MG63 (cell line): ENCODE measurements around the gene MNT. TPM values are rescaled to one million over a fixed set of nuclear protein-coding genes. Genes with fewer than 3 reads are reported as not detected.

ENCODE experiments used
- DNase-seq: peaks from one replicate; pipeline ENCODE4 v3.0.0-alpha.2; 2020
- H3K27me3 ChIP-seq: fragments of 250-450 bp; sonication (Bioruptor Pico); 2 replicates; pipeline ENCODE4 v1.5.1; 2020; ENCODE audit warnings: mild to moderate bottlenecking, moderate library complexity
- H3K36me3 ChIP-seq: fragments of 250-450 bp; sonication (Bioruptor Pico); 2 replicates; pipeline ENCODE4 v1.5.1; 2020; ENCODE audit warnings: mild to moderate bottlenecking, moderate library complexity
- H3K4me3 ChIP-seq: fragments of 250-450 bp; sonication (Bioruptor Pico); 2 replicates; pipeline ENCODE4 v1.5.1; 2020; ENCODE audit warnings: mild to moderate bottlenecking, moderate library complexity
- H3K9me3 ChIP-seq: fragments of 250-450 bp; sonication (Bioruptor Pico); 2 replicates; pipeline ENCODE4 v1.5.1; 2020; ENCODE audit warnings: mild to moderate bottlenecking, moderate library complexity
- total RNA-seq: library from RNA; depleted of rRNA; stranded (reverse); fragments of >200 nt; shearing (Covaris generic); gene quantifications from 2 replicates; pipeline ENCODE4 v1.2.3, GENCODE V29; 2014; ENCODE audit warnings: low replicate concordance

Gene MNT
- total RNA-seq, 1 experiment from 2014 or later = 1.4 TPM

DNA sequence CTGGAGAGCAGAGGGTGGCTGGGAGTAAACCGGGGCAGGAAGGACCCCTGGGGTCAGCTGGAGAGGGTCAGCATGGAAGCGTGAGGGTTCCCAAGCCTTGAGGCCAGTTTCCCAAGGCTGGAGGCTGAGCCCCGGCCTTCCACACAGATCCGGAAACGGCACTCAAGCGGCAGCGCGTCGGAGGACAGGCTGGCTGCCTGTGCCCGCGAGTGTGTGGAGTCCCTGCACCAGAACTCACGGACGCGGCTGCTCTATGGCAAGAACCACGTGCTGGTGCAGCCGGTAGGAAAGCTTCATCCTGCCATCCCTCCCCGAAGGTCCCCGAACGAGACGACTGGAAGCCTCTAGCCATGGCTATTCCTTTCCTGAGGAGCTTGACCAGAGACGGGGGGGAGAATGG, 37.5 kb downstream of the MNT start:
- H3K27me3 ChIP-seq = no peaks in the 10 kb centered on the region
- H3K4me3 ChIP-seq = no peak overlapping the region
- no peak for DNase-seq
- no peaks in the 10 kb centered on the region for H3K36me3 ChIP-seq
- H3K9me3 ChIP-seq = no peaks in the 10 kb centered on the region

DNA sequence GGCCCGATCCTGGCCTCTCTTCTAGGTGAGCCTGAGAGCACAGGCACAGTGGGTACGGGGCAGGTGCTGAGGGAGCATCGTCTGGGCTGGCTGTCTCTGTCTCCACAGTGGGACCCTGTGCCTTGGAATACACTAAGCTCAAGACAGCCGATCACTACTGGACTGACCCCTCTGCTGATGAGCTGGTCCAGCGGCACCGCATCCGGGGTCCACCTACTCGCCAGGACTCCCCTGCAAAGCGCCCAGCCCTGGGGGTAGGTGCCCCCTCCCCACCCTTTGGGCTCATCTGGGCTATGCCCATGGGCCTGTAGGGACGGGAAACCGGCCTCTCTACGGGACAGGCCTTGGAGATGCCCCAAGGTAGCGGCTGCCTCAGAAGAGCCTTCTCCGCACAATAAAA, 38.0 kb downstream of the MNT start:
- Histone ChIP-seq H3K36me3 (no peaks in the 10 kb centered on the region), H3K9me3 (no peaks in the 10 kb centered on the region), H3K27me3 (no peaks in the 10 kb centered on the region), H3K4me3 (no peak overlapping the region)
- no peak for DNase-seq

DNA sequence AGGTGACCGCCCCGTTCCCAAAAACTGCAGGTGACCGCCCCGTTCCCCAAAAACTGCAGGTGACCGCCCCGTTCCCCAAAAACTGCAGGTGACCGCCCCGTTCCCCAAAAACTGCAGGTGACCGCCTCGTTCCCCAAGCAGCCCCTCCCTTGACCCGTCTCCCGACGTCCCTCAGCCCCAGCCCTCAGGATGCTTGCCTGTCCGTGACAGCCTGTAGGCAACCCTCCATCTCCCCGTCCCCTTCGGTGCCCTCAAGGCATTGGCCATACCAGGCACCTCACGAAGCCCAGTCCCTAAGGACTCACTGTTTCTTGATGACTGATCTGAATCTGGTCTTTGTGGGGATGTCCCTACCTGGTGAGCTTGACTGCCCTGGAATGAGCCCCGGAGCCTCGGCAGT, 38.4 kb downstream of the MNT start:
- H3K4me3 ChIP-seq = no peak overlapping the region
- no peak for DNase-seq
- no peaks in the 10 kb centered on the region for H3K27me3 ChIP-seq
- no peaks in the 10 kb centered on the region for H3K36me3 ChIP-seq
- no peaks in the 10 kb centered on the region for H3K9me3 ChIP-seq

DNA sequence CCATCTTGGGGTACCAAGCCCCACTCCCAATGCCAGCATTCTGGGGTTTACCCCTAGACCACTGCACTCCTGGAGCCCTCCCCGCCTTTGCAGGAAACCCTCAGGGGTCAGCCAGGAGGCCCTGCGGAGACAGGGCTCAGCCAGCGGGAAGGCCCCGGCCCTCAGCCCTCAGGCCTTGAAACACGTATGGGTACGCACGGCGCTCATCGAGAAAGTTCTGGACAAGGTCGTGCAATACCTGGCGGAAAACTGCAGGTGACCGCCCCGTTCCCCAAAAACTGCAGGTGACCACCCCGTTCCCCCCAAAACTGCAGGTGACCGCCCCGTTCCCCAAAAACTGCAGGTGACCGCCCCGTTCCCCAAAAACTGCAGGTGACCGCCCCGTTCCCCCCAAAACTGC, 38.8 kb downstream of the MNT start:
- no peak for DNase-seq
- H3K36me3 ChIP-seq = no peaks in the 10 kb centered on the region

DNA sequence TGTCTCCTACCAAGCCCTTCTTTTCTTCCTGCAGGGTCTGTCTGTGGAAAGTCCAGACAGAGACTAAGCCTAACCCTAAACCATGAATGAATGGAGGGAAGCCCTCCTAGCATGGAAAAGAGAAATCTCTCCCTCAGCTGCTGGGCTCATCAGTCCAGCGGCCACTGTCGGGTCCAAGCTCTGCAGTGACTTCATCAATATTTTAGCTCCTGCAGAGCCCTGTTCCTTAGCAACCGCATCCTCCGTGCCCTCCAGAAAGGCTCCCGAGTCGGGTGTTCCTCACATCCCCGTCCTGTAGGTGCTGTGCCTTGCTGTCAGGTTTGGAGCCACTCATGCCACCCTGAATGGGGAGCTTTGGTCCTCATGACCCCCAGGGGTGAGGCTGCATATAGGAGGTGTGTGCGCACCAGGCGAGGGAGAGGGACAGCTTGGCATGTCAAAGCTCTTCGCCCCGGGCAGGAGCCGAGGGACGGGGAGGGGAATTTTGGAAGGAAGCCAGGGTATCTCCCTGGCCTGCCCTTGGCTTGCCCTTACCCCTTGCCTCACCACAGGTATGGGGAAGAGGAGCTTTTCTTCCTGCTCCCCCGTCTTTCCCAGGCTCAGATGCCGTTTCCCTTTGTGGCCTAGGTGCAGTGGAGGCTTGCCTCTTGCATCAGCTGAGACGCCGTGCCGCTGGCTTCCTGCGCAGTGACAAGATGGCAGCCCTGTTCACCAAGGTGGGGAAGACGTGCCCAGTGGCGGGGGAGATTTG, 39.7 kb downstream of the MNT start:
- H3K9me3 ChIP-seq = no peaks in the 10 kb centered on the region
- no peak overlapping the region for H3K4me3 ChIP-seq
- DNase-seq = no peak
- H3K36me3 ChIP-seq = no peaks in the 10 kb centered on the region
- no peaks in the 10 kb centered on the region for H3K27me3 ChIP-seq

More for the DNA sequence above, 38.8 kb downstream of the MNT start:
- no peaks in the 10 kb centered on the region for H3K27me3 ChIP-seq
- no peak overlapping the region for H3K4me3 ChIP-seq
- H3K9me3 ChIP-seq = no peaks in the 10 kb centered on the region

DNA sequence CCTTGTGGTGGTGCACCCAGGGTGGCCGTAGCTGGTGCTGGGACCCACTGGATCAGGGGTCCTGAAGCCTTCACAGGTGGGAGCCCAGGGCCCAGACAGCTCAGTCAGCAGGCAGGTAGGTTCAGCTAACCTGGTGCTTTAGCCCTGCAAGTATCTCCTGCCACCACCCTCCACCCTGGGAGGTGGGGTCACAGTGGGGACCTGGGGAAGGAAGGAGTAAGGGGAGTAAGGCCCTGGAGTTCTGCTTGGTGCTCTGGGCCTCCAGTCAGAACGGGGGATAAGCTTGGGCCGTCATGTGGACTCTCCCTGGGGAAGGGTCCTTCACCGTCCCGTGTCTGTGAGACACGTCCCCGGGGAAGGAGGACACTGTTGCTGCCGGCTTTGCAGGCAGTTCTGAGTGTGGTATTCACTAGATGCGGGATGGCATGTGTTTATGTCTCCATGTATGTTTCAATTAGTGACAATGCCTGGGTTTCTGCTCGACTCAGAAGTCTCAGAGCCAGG, 42.9 kb downstream of the MNT start:
- no peak overlapping the region for H3K4me3 ChIP-seq
- H3K27me3 ChIP-seq = no peaks in the 10 kb centered on the region
- no peak for DNase-seq
- no peaks in the 10 kb centered on the region for H3K9me3 ChIP-seq
- no peaks in the 10 kb centered on the region for H3K36me3 ChIP-seq

DNA sequence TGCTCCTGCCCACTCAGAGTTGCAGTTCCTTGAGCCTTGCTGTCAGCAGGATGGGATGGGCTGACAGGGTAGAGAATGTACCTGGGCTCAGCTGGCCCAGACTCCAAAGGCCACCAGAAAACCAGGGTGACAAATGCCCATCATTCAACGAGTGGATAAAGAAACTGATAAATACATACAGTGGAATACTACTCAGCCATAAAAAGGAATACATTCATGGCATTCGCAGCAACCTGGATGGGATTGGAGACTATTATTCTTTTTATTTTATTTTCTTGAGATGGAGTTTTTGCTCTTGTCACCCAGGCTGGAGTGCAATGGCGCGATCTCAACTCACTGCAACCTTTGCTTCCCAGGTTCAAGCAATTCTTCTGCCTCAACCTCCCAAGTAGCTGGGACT, 43.6 kb downstream of the MNT start:
- H3K4me3 ChIP-seq = no peak overlapping the region
- no peaks in the 10 kb centered on the region for H3K36me3 ChIP-seq
- H3K9me3 ChIP-seq = no peaks in the 10 kb centered on the region
- no peak for DNase-seq
- no peaks in the 10 kb centered on the region for H3K27me3 ChIP-seq

DNA sequence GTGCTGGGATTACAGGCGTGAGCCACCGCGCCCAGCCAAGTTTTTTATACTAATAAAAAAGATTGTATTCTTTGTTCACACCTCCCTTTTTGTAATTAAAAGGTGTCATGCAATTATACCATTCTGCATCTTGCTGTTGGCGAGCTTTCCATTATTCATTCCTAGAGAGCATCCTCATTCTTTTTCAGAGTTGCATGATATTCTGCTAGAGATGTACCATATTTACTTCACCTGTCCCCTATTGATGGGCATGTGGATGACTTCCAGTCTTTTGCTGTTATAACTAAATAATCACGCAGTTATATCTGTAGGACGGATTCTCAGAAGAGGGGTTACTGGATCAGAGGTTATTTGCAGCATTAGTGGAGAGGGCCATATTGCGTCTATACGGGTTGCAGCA, 46.5 kb downstream of the MNT start:
- Histone ChIP-seq H3K36me3 (no peaks in the 10 kb centered on the region), H3K9me3 (no peaks in the 10 kb centered on the region), H3K27me3 (no peaks in the 10 kb centered on the region), H3K4me3 (no peak overlapping the region)
- no peak for DNase-seq

DNA sequence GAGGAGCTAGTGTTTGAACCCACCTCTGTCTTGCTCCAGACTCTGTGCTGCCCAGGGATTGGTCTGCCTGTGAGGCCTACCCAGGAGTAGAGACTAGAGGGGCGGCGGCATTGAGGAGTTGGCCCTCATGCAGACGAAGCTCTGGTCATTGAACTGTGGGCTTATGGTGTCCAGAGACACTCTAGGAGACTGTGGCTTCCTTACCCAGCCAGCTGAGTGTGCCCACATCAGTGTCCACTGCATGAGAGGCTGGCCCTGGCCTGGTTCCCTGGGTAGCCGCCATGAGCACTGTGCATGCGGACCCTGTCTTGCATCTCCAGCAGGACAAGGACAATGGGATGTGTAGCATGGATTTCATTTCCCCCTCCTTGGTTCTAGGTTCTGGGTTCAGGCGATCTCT, 49.6 kb downstream of the MNT start:
- no peaks in the 10 kb centered on the region for H3K27me3 ChIP-seq

DNA sequence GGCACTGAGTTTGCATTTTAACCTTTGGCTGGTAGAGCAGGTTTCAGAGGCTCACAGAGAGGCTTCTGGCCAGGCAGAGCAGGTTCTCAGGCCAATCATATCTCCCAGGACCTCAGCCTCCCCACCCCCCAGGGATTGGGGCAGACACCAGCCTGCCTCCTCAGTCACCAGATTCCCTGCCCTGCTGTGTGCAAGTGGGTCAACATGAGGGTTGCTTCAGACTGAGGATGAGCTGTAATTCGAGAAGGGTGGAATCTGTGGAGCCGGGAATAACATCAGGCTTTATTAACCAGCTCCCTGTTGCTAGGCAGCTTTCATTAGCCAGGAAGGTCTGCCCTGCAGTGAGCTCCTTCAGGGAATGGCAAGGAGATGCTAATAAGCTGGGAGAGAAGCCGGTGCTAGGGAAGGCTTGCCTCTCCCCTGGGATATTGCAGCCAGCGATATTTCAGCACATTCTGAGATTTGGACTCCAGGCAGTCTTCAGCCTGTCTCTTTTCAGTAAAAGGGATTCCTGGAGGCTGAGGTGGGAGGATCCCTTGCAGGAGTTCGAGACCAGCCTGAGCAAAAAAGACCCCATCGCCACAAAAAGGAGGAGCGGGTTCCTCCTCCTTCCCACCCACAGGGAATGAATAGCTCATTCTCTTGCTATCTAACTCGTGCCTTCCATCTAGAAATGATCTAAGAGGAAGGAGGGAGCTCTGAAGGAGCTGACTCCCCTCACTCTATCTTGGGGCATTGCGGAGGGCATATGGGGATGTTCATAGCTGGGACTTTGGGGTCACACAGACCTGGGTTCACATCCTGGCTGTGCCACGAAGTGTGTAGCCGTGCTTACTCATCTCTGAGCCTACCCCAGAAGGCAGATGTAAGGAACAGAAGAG, 52.8 kb downstream of the MNT start:
- H3K4me3 ChIP-seq = no peak overlapping the region
- no peaks in the 10 kb centered on the region for H3K27me3 ChIP-seq
- no peaks in the 10 kb centered on the region for H3K9me3 ChIP-seq
- no peaks in the 10 kb centered on the region for H3K36me3 ChIP-seq
- no peak for DNase-seq

More for the DNA sequence above, 49.6 kb downstream of the MNT start:
- DNase-seq = no peak
- Histone ChIP-seq H3K36me3 (no peaks in the 10 kb centered on the region), H3K9me3 (no peaks in the 10 kb centered on the region), H3K4me3 (no peak overlapping the region)

DNA sequence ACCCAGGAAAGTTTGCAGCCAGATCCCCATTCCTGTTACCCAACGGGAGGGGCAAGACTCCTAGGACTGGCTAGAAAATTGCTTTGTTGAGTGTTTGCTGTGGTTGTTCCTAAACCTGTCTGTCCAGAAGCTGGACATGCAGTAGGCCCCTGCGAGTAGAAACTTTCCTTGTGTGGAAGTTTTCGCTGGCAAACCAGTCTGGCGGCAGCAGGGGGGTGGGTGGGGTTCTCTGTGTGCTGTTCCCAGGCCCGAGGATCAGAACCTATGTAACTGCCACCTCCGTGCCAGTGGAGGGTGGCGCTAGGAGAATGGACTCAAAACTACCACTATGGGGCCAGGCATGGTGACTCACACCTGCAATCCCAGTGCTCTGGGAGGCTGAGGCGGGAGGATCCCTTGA, 54.4 kb downstream of the MNT start:
- H3K36me3 ChIP-seq = no peaks in the 10 kb centered on the region
- no peak for DNase-seq
- H3K27me3 ChIP-seq = no peaks in the 10 kb centered on the region
- no peaks in the 10 kb centered on the region for H3K9me3 ChIP-seq
- no peak overlapping the region for H3K4me3 ChIP-seq

DNA sequence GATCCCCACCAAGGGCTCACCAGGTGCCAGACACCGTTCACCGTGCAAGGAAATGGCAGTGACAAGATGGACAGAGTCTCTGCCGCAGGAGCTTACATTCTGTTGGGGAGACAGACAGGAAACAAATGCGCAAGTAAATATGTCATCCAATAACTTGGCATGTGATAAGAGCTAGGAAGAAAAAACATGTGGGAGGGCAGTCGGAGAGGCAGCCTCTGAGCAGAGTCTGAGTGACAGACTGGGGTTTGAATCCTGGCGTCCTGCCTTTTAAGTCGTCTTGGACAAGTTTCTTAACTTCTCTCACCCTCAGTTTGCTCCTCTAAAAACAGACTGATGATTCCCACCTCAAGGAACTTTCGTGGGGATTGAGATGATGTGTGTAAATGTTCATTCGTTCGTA, 56.3 kb downstream of the MNT start:
- Histone ChIP-seq H3K27me3 (no peaks in the 10 kb centered on the region), H3K36me3 (no peaks in the 10 kb centered on the region), H3K9me3 (no peaks in the 10 kb centered on the region), H3K4me3 (no peak overlapping the region)
- DNase-seq = no peak

DNA sequence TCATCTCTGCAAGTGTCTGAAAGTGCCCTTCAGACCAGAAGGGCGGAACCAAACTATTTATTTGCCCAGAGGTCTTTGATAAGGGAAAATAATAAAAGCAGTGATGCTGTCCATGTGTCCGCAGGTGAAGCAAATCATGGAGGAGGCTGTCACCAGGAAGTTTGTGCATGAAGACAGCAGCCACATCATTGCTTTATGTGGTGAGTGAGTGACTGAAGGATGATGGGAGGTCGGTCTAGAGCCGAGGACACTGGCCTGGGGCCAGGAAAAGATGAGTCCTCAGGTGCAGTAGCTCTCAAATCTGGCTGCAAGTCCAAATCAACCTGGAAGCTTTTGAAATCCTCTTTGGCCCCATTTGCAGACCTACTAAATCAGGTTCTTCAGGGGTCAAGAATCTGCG, 57.4 kb downstream of the MNT start:
- H3K9me3 ChIP-seq = no peaks in the 10 kb centered on the region
- no peaks in the 10 kb centered on the region for H3K36me3 ChIP-seq
- H3K27me3 ChIP-seq = no peaks in the 10 kb centered on the region
- no peak overlapping the region for H3K4me3 ChIP-seq
- DNase-seq = no peak

DNA sequence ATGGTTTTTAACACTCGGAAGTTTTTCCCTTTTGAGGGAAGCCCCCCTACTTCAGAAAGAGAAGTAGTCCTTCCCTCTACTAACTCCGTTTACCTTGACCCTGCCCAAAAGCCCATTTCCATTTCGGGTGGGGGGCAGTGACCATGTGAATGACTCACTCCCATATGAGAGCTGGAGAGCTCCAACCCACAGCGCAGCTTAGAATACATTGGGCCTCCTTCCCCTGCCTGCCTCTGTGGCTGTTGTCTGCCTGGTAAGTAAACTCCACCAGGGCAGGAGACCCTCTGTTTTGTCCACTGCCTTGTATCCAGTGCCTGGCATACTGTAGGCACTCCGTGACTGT, 62.6 kb downstream of the MNT start:
- DNase-seq = no peak
- Histone ChIP-seq H3K9me3 (no peaks in the 10 kb centered on the region), H3K27me3 (no peaks in the 10 kb centered on the region), H3K4me3 (peak overlapping the region; percentile 90), H3K36me3 (peaks cover 26% of the 10 kb centered on the region)

DNA sequence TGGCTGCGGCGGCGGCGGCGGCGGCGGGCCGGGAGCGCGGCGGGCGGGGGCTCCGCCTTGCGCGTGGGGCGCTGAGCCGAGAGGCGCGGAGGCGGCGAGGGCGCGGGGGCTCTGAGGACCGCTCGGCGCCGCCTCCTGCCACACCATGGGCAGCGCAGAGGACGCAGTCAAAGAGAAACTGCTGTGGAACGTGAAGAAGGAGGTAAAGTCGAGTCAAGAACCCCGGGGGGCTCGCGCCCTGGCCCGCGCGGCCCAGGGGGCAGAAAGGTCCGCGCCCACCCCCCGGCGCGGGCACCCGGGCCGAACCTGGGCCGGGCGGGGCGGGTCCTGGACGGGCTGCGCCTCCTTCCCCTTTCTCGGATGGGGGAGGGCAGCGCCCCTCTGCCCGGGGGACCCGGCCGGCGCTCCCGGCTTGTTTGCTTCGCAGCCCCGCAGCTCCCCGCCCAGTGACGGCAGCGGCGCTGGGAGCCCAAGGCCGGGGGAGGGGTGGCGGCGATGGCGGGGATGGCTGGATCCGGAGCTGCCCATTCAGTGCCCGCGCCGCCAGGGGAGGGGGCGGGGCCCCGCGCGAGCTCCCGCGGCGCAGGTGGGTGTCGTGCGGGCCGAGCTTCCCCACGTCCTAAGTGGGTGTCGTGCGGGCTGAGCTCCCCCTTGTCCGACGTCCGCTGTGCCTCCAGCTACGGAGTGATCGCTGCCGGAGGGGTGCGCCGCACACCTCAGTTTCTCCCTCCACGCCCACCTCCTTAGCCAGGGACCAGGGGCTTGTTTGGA, 63.1 kb downstream of the MNT start:
- H3K27me3 ChIP-seq = no peaks in the 10 kb centered on the region

DNA sequence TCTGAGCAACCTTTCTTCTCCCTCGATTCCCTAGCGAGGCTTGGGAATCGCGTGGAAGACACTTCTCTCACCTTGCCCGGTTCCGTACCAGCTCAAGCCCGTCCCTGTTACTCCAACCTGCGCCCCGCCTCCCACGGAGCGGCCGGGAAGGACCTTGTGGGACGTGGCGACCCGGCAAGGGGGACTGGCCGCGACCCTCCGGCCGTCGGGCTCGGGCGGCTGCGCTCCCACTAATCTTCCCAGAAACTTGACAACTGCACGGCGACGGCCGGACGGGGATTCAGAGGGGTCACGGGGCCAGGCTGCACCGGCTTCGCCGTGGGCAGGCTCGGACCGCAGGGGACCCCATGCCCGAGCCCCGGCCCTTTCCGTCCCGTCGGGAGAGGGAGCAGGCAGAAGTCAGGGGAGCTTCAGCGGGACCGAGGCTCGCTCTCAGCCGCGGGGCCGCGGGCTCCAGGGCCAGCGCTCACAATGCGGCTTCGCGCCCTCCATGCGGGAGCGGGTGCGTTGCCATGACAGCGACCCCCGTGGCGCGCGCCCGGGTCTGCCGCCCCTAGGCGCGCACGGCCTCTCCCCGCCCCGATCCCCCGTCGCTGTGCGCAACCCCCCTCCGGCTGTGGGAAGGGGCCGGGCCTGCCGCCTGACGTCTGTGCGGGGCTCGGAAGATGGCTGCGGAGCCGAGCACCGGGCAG, 63.9 kb downstream of the MNT start, which contains the start of gene SGSM2:
Gene SGSM2 (plus strand): TSS at position 650 of the 692 bp plus-strand sequence. CDS start 188 bp downstream, outside the sequence.
- DNase-seq = peak; percentile 54
- Histone ChIP-seq H3K27me3 (no peaks in the 10 kb centered on the region), H3K9me3 (no peaks in the 10 kb centered on the region), H3K4me3 (peak within 1 kb of the TSS; percentile 90), H3K36me3 (peaks cover 39% of the 10 kb centered on the region)

More for the DNA sequence above, 63.1 kb downstream of the MNT start:
- Histone ChIP-seq H3K9me3 (no peaks in the 10 kb centered on the region), H3K4me3 (peak overlapping the region; percentile 90), H3K36me3 (peaks cover 31% of the 10 kb centered on the region)
- DNase-seq = peak; percentile 63
